Heart left ventricle (tissue), 13 donors: ENCODE data around the gene PRMT5.

Source experiments
- POLR2A ChIP-seq, 2 donors: fragments of 450-650 bp; IDR thresholded peaks; one replicate each; pipeline ENCODE4 v1.6.1; 2017; ENCODE audit warnings: antibody characterized with exemption in 2 of 2, mild to moderate bottlenecking in 2 of 2, moderate library complexity in 2 of 2
- TF ChIP-seq, protein P1 (sequence below), 12 donors: fragments of 200-600 bp; sonication (generic) in 4 of 12; IDR thresholded peaks; one replicate each; pipeline versions ENCODE4 v1.5.0 to v1.8.0; 2018 to 2022; ENCODE audit warnings: antibody characterized with exemption in 12 of 12, mild to moderate bottlenecking in 5 of 12
- donor health status: ischemic (EF 13 %, LVEDD 7.1; RV severe dilation, severe dysfunction).
- donor health status: DM: no; HTN: yes; CAD: no.
- donor health status: DM: no; HTN: no; CAD: no.
- donor health status: ischemic (EF 25% LVEDD 6.9; RV normal size, moderate dysfunction).
- donor health status: ischemic (EF 25% LVEDD 5.7; RV mildly dilated, moderate dysfunction).
- donor health status: ischemic (EF 35%, LVEDD 5.7; RV mildly dilated, moderate dysfunction).
- donor health status: nonischemic (EF 11% LVEDD 7.7; RV severe dilation, severe dysfunction).
- donor health status: DM: yes; HTN: yes; CAD: no.
- donor health status: PGD.
- donor health status: ischemic (EF 29% LVEDD 5.4; RV normal size, mild dysfunction).
- donor health status: nonischemic (EF 23%, LVEDD 6.1; RV moderate dilation, normal function).

- TF ChIP-seq, protein P1, sequence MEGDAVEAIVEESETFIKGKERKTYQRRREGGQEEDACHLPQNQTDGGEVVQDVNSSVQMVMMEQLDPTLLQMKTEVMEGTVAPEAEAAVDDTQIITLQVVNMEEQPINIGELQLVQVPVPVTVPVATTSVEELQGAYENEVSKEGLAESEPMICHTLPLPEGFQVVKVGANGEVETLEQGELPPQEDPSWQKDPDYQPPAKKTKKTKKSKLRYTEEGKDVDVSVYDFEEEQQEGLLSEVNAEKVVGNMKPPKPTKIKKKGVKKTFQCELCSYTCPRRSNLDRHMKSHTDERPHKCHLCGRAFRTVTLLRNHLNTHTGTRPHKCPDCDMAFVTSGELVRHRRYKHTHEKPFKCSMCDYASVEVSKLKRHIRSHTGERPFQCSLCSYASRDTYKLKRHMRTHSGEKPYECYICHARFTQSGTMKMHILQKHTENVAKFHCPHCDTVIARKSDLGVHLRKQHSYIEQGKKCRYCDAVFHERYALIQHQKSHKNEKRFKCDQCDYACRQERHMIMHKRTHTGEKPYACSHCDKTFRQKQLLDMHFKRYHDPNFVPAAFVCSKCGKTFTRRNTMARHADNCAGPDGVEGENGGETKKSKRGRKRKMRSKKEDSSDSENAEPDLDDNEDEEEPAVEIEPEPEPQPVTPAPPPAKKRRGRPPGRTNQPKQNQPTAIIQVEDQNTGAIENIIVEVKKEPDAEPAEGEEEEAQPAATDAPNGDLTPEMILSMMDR (IDR thresholded peaks at IDR 0.05) = no peak
- TF ChIP-seq POLR2A (IDR thresholded peaks at IDR 0.05) = no peak
Measured at GRCh38 chr14:22872833-22873520, 56.2 kb downstream of the PRMT5 start.
